ENCODE measurements around the gene FUT4.

DNA sequence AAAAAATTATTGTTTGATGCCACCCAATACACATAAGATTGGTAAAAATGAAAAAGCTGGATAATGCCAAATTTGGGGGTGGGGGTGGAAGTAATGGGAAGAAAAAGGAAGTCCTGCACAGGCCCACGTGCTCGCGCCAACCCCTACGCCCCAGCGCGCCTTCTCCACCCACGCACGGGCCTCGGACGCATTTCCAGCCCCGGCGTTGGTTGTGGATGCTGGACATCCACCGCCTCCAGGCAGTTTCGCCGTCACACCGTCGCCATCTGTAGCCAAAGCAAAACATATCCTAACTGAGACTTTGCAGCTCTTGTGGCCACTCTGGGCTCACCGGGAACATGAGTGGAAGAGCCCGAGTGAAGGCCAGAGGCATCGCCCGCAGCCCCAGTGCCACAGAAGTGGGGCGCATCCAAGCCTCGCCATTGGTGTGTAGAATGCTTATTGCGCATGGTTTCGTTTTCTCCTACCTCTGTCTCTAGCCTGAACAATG lies 23.5 kb downstream of the FUT4 start, which contains the start of gene PIWIL4:
- no peak for TF ChIP-seq GRHL2 (CRISPR knock-in tag; IDR thresholded peaks at IDR 0.05; ENCODE audit: insufficient replicate concordance, severe bottlenecking)
- TF ChIP-seq CREM (CRISPR knock-in tag; IDR thresholded peaks at IDR 0.05): no peak
- no peak for TF ChIP-seq ZNF263 (CRISPR knock-in tag; IDR thresholded peaks at IDR 0.05; ENCODE audit: low read depth)
- TF ChIP-seq, protein P1, sequence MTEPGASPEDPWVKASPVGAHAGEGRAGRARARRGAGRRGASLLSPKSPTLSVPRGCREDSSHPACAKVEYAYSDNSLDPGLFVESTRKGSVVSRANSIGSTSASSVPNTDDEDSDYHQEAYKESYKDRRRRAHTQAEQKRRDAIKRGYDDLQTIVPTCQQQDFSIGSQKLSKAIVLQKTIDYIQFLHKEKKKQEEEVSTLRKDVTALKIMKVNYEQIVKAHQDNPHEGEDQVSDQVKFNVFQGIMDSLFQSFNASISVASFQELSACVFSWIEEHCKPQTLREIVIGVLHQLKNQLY (CRISPR knock-in tag; IDR thresholded peaks at IDR 0.05): no peak
- TF ChIP-seq, protein P2, sequence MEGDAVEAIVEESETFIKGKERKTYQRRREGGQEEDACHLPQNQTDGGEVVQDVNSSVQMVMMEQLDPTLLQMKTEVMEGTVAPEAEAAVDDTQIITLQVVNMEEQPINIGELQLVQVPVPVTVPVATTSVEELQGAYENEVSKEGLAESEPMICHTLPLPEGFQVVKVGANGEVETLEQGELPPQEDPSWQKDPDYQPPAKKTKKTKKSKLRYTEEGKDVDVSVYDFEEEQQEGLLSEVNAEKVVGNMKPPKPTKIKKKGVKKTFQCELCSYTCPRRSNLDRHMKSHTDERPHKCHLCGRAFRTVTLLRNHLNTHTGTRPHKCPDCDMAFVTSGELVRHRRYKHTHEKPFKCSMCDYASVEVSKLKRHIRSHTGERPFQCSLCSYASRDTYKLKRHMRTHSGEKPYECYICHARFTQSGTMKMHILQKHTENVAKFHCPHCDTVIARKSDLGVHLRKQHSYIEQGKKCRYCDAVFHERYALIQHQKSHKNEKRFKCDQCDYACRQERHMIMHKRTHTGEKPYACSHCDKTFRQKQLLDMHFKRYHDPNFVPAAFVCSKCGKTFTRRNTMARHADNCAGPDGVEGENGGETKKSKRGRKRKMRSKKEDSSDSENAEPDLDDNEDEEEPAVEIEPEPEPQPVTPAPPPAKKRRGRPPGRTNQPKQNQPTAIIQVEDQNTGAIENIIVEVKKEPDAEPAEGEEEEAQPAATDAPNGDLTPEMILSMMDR (IDR thresholded peaks at IDR 0.05): no peak
- TF ChIP-seq, protein P3, sequence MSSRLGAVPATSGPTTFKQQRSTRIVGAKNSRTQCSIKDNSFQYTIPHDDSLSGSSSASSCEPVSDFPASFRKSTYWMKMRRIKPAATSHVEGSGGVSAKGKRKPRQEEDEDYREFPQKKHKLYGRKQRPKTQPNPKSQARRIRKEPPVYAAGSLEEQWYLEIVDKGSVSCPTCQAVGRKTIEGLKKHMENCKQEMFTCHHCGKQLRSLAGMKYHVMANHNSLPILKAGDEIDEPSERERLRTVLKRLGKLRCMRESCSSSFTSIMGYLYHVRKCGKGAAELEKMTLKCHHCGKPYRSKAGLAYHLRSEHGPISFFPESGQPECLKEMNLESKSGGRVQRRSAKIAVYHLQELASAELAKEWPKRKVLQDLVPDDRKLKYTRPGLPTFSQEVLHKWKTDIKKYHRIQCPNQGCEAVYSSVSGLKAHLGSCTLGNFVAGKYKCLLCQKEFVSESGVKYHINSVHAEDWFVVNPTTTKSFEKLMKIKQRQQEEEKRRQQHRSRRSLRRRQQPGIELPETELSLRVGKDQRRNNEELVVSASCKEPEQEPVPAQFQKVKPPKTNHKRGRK (CRISPR knock-in tag; IDR thresholded peaks at IDR 0.05; ENCODE audit: borderline replicate concordance): no peak
- TF ChIP-seq TEAD4 (CRISPR knock-in tag; IDR thresholded peaks at IDR 0.05): no peak

All from WTC11 (cell line).